ENCODE data around the gene MAML2. TPM values are rescaled to one million over a fixed set of nuclear protein-coding genes. Genes with fewer than 3 reads are reported as not detected.

Gene MAML2
- total RNA-seq, 2 experiments from 2014 or later = 0.15 to 1.0 TPM

DNA sequence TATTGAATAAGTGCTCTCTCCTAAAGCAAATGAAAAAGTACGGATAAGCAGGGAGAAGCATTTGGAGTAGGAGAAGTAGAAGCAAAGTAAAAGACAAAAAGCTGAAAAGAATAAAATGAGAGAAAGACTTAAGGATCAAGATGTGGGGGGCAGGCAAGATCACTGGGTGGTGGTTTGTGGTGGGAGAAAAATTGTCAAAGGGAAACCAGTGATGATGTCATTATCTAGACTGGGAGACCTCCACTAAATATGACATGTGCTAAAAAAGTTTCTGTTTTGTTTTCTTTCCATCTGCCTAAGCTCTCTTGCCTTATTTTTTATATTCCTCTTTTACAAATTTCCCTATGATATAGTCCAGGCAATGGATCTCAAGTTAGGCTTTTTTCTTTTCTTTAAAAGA lies 14.8 kb upstream of the MAML2 start:
- H3K4me3 ChIP-seq (ENCODE audit: low read depth, low read length, poor library complexity, severe bottlenecking) = no peak overlapping the region
- TF ChIP-seq, protein P1, sequence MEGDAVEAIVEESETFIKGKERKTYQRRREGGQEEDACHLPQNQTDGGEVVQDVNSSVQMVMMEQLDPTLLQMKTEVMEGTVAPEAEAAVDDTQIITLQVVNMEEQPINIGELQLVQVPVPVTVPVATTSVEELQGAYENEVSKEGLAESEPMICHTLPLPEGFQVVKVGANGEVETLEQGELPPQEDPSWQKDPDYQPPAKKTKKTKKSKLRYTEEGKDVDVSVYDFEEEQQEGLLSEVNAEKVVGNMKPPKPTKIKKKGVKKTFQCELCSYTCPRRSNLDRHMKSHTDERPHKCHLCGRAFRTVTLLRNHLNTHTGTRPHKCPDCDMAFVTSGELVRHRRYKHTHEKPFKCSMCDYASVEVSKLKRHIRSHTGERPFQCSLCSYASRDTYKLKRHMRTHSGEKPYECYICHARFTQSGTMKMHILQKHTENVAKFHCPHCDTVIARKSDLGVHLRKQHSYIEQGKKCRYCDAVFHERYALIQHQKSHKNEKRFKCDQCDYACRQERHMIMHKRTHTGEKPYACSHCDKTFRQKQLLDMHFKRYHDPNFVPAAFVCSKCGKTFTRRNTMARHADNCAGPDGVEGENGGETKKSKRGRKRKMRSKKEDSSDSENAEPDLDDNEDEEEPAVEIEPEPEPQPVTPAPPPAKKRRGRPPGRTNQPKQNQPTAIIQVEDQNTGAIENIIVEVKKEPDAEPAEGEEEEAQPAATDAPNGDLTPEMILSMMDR (conservative IDR thresholded peaks at IDR 0.05; ENCODE audit: low read length) = no peak
- TF ChIP-seq EZH2phosphoT487 (IDR thresholded peaks at IDR 0.05; ENCODE audit: borderline replicate concordance, low read depth, low read length) = no peak
- intact Hi-C loops (cut with micrococcal nuclease; ENCODE audit: unreplicated experiment) = no loop called here

GRCh38 chr11:96356848-96357247 lies 13.9 kb upstream of the MAML2 start:
- Histone ChIP-seq H4K20me1 (ENCODE audit: insufficient read depth, low read length) (no peaks in the 10 kb centered on the region), H3K36me3 (ENCODE audit: insufficient read depth, low read length) (peaks cover 57% of the 10 kb centered on the region), H3K4me2 (ENCODE audit: low read length) (no peak overlapping the region), H3K4me1 (ENCODE audit: insufficient read depth, low read length, poor library complexity, severe bottlenecking) (no peaks in the 10 kb centered on the region), H3K4me3 (ENCODE audit: low read depth, low read length, poor library complexity, severe bottlenecking) (no peak overlapping the region), H3K79me2 (ENCODE audit: insufficient read depth, low read depth, low read length) (no peaks in the 10 kb centered on the region), H3K9me2 (ENCODE audit: insufficient read depth, low read length) (no peaks in the 10 kb centered on the region), H3K9me3 (ENCODE audit: low read length) (no peaks in the 10 kb centered on the region), H3K27ac (ENCODE audit: low read depth, low read length, poor library complexity, severe bottlenecking) (no peak overlapping the region), H2AFZ (ENCODE audit: low read length) (no peak overlapping the region)
- ChIA-PET POLR2A (interaction anchor here (0.7 to 1.3 kb wide), 2 partner anchors 32 to 587 kb away, joined by 3 to 5 read pairs; partner anchors contain the start of gene CCDC82), CTCF (ENCODE audit: unreplicated experiment) (no interaction called here)
- intact Hi-C loops (cut with micrococcal nuclease; ENCODE audit: unreplicated experiment) = no loop called here
- BruUV-seq (replicated peaks) = no TSS peak
- no peak for DNase-seq (ENCODE audit: low spot score)
- no peak for TF ChIP-seq EZH2phosphoT487 (IDR thresholded peaks at IDR 0.05; ENCODE audit: borderline replicate concordance, low read depth, low read length)
- TF ChIP-seq, protein P1 (conservative IDR thresholded peaks at IDR 0.05; ENCODE audit: low read length) = no peak

More for the DNA sequence above, 14.8 kb upstream of the MAML2 start:
- Histone ChIP-seq H2AFZ (ENCODE audit: low read length) (no peak overlapping the region), H3K27ac (ENCODE audit: low read depth, low read length, poor library complexity, severe bottlenecking) (no peak overlapping the region), H3K4me2 (ENCODE audit: low read length) (no peak overlapping the region), H3K79me2 (ENCODE audit: insufficient read depth, low read depth, low read length) (no peaks in the 10 kb centered on the region), H3K36me3 (ENCODE audit: insufficient read depth, low read length) (peaks cover 52% of the 10 kb centered on the region), H4K20me1 (ENCODE audit: insufficient read depth, low read length) (no peaks in the 10 kb centered on the region), H3K9me3 (ENCODE audit: low read length) (no peaks in the 10 kb centered on the region), H3K9me2 (ENCODE audit: insufficient read depth, low read length) (no peaks in the 10 kb centered on the region), H3K4me1 (ENCODE audit: insufficient read depth, low read length, poor library complexity, severe bottlenecking) (no peaks in the 10 kb centered on the region)
- no TSS peak for BruUV-seq (replicated peaks)
- DNase-seq (ENCODE audit: low spot score) = no peak
- CTCF ChIA-PET (ENCODE audit: unreplicated experiment) = no interaction called here
- POLR2A ChIA-PET = interaction anchor here (0.7 to 1.3 kb wide), 2 partner anchors 31 to 287 kb away, joined by 3 to 5 read pairs; partner anchors contain the start of gene CCDC82
